SK-N-SH (cell line): ENCODE data around the gene TRMT10B. TPM values are rescaled to one million over a fixed set of nuclear protein-coding genes. Genes with fewer than 3 reads are reported as not detected.

Experiments
- CTCF ChIA-PET: fragments of 300-600, 350-600 bp; formaldehyde crosslinking; extraction: SDS; loops from one replicate; lab custom pipeline; 2021; lab: Yijun Ruan, JAX
- POLR2A ChIA-PET: fragments of 350-600 bp; sonication (Branson Sonifier 250); formaldehyde crosslinking; extraction: SDS; loops from one replicate; lab custom pipeline; 2020; ENCODE audit warnings: antibody characterized with exemption, inconsistent platforms; lab: Yijun Ruan, JAX
- DNase-seq: peaks from one replicate; pipeline ENCODE4 v3.0.0; 2012
- H2AFZ ChIP-seq: fragments of 200-600 bp; sonication (generic); 2 replicates; pipeline ENCODE4 v1.8.1; 2016; ENCODE audit warnings: antibody characterized with exemption, mild to moderate bottlenecking, low read depth
- H3F3A ChIP-seq: fragments of 200-600 bp; sonication (generic); replicated peaks from 2 replicates; pipeline ENCODE3; 2016; ENCODE audit warnings: antibody characterized with exemption, mild to moderate bottlenecking; ENCODE audit not compliant: insufficient read depth
- H3K27ac ChIP-seq, 2 experiments: fragments of 200-500 bp in 1 of 2; fragments of 200-600 bp in 1 of 2; sonication (Bioruptor generic) in 1 of 2; sonication (generic), shearing (Covaris generic) in 1 of 2; 2 replicates each; pipeline versions ENCODE4 v1.5.1 to v1.6.1; 2014 to 2016; ENCODE audit warnings: low read depth in 2 of 2, inconsistent platforms in 1 of 2, low read length in 1 of 2, mild to moderate bottlenecking in 1 of 2, mixed read lengths in 1 of 2
- H3K27me3 ChIP-seq: fragments of 200-600 bp; sonication (generic), shearing (Covaris generic); 2 replicates; pipeline ENCODE4 v1.6.1; 2016; ENCODE audit warnings: mixed run types; ENCODE audit not compliant: insufficient read depth
- H3K36me3 ChIP-seq, 2 experiments: fragments of 200-500 bp in 1 of 2; fragments of 200-600 bp in 1 of 2; sonication (Bioruptor generic) in 1 of 2; sonication (generic) in 1 of 2; replicated peaks in 1 of 2; 2 replicates each; pipeline versions ENCODE3 to v1.5.1; 2014 to 2016; ENCODE audit warnings: low read length in 1 of 2, mild to moderate bottlenecking in 1 of 2; ENCODE audit not compliant: insufficient read depth in 2 of 2, control insufficient read depth in 1 of 2
- H3K4me1 ChIP-seq, 2 experiments: fragments of 200-500 bp in 1 of 2; fragments of 200-600 bp in 1 of 2; sonication (Bioruptor generic) in 1 of 2; sonication (generic), shearing (Covaris generic) in 1 of 2; 2 replicates each; pipeline versions ENCODE4 v1.5.1 to v1.6.1; 2014 to 2016; ENCODE audit warnings: low read depth in 1 of 2, low read length in 1 of 2, mixed run types in 1 of 2; ENCODE audit not compliant: insufficient read depth in 2 of 2, control insufficient read depth in 1 of 2
- H3K4me2 ChIP-seq: fragments of 200-600 bp; sonication (generic), shearing (Covaris generic); 2 replicates; pipeline ENCODE4 v1.6.1; 2017; ENCODE audit warnings: mixed run types
- H3K4me3 ChIP-seq, 2 experiments: fragments of 200-500 bp in 1 of 2; fragments of 200-600 bp in 1 of 2; sonication (Bioruptor generic) in 1 of 2; sonication (generic), shearing (Covaris generic) in 1 of 2; 2 replicates each; pipeline versions ENCODE4 v1.5.1 to v1.8.1; 2014 to 2016; ENCODE audit warnings: low read depth in 2 of 2, inconsistent platforms in 1 of 2, low read length in 1 of 2, mild to moderate bottlenecking in 1 of 2, mixed read lengths in 1 of 2, moderate library complexity in 1 of 2
- H3K79me2 ChIP-seq: fragments of 200-600 bp; sonication (generic); 2 replicates; pipeline ENCODE4 v1.8.1; 2017; ENCODE audit warnings: mild to moderate bottlenecking; ENCODE audit not compliant: insufficient read depth
- H3K9ac ChIP-seq: fragments of 200-600 bp; sonication (generic); 2 replicates; pipeline ENCODE4 v1.6.1; 2017; ENCODE audit warnings: mixed run types
- H3K9me2 ChIP-seq: fragments of 200-600 bp; sonication (generic); 2 replicates; pipeline ENCODE4 v1.6.1; 2017; ENCODE audit warnings: mixed run types
- H3K9me3 ChIP-seq: fragments of 200-600 bp; sonication (generic); 2 replicates; pipeline ENCODE4 v1.6.1; 2017; ENCODE audit warnings: mixed run types, mild to moderate bottlenecking, moderate library complexity
- H4K20me1 ChIP-seq: fragments of 200-600 bp; sonication (generic); 2 replicates; pipeline ENCODE4 v1.6.1; 2017; ENCODE audit warnings: mild to moderate bottlenecking, mixed run types; ENCODE audit not compliant: insufficient read depth
- CTCF ChIP-seq: fragments of 200-600 bp; sonication (generic); IDR thresholded peaks from 2 replicates; pipeline ENCODE4 v1.6.1; 2017; ENCODE audit warnings: antibody characterized with exemption, mild to moderate bottlenecking, moderate library complexity
- ELF1 ChIP-seq: IDR thresholded peaks from 2 replicates; pipeline ENCODE4 v1.4.0; 2012
- FOXM1 ChIP-seq: IDR thresholded peaks from 2 replicates; pipeline ENCODE4 v1.4.0; 2012; ENCODE audit warnings: low read depth, mild to moderate bottlenecking
- GABPA ChIP-seq: IDR thresholded peaks from 2 replicates; pipeline ENCODE4 v1.4.0; 2012; ENCODE audit warnings: low read depth, mild to moderate bottlenecking
- GATA2 ChIP-seq: sonication (generic); formaldehyde crosslinking; IDR thresholded peaks from 2 replicates; pipeline ENCODE4 v1.5.0; 2020; ENCODE audit warnings: mild to moderate bottlenecking, missing genetic modification reagents
- MAX ChIP-seq: IDR thresholded peaks from 2 replicates; pipeline ENCODE4 v1.4.0; 2012; ENCODE audit warnings: low read depth
- MXI1 ChIP-seq: IDR thresholded peaks from 2 replicates; pipeline ENCODE4 v1.6.1; 2012; ENCODE audit warnings: mild to moderate bottlenecking, low read depth, low read length, improper control_type of control experiment
- NFIC ChIP-seq: IDR thresholded peaks from 2 replicates; pipeline ENCODE4 v1.4.0; 2012; ENCODE audit warnings: borderline replicate concordance
- RAD21 ChIP-seq: IDR thresholded peaks from 2 replicates; pipeline ENCODE4 v1.6.1; 2012; ENCODE audit warnings: mild to moderate bottlenecking, low read length
- SMC3 ChIP-seq: IDR thresholded peaks from 2 replicates; pipeline ENCODE4 v1.6.1; 2012; ENCODE audit warnings: low read depth, low read length, improper control_type of control experiment
- WGBS: methylation state at CpG from one replicate; pipeline ENCODE4 v1.1.6; 2017; ENCODE audit warnings: low lambda C conversion rate; 5-methylcytosine and 5-hydroxymethylcytosine counted together
- polyA plus RNA-seq, 3 experiments: library from polyadenylated mRNA; depleted of rRNA; stranded (reverse); fragments of >200 nt; gene quantifications; 2 replicates each; pipeline ENCODE4 v1.2.3, GENCODE V29; 2012
- TF ChIP-seq, protein P1 (sequence below): IDR thresholded peaks from 2 replicates; pipeline ENCODE4 v1.4.0; 2012; ENCODE audit warnings: low read depth, borderline replicate concordance

The TRMT10B gene
- polyA plus RNA-seq, 1 of the 3 experiments (the other 2 are of a cell fraction), result 7.3 TPM

DNA sequence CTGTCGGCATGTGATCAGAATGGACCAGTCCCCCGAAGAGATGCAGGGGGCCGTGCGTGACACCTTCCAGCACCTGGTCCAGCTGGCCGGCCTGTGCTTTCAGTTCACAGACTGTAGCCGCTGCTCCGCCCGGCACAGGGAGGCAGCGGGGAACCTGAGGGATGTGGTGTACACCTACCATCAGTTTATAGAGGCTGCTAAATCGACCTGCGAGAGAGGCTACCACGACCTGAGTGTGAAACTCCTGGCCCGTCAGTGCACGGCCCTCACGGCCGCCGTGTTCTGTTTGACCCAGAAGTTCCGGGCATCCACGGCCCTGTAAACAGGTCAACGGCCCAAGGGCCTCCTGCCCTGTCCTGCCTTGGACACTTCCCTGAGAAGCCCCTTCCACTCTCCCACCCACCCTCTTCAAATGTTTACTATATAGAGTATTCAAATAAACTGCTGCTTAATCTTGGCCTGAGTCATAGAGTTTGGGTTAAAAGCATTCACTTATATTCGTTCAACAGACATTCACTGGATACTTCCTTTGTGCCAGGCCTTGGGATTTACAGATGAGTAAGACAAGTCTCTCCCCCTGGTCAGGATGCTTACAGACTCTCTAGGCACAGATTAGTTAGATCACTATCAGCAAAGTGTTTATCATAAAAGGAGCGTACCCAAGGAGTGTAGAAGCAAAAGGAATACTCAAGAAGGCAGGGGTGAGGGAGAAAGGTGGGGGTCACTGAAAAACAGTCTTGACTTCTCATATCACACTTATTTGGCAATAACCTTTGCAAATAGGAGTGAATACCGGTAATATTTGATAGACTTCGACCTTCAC lies 6.9 kb upstream of the TRMT10B start:
- Histone ChIP-seq H4K20me1 (no peaks in the 10 kb centered on the region), H3K9ac (no peak overlapping the region), H3K4me3 (peak overlapping the region in 1 of 2 experiments; percentile 40; a peak in 1 of 4 replicates), H3K9me2 (no peaks in the 10 kb centered on the region), H3K4me2 (no peak overlapping the region), H3K27me3 (no peaks in the 10 kb centered on the region), H3K79me2 (no peaks in the 10 kb centered on the region), H3F3A (peaks cover 9% of the 10 kb centered on the region), H2AFZ (peak overlapping the region; percentile 31; the same call in 1 of the 2 replicates), H3K36me3 (no peaks in the 10 kb centered on the region), H3K4me1 (no peaks in the 10 kb centered on the region; a peak in 2 of 4 replicates), H3K27ac (no peak overlapping the region), H3K9me3 (no peaks in the 10 kb centered on the region)
- 47% methylated on average over 6 of the region's 24 CpGs for WGBS
- TF ChIP-seq ELF1, result no peak
- TF ChIP-seq GABPA, result no peak
- TF ChIP-seq GATA2 (CRISPR knock-in tag), result 0 out of 2 replicates have a peak, but pooled peaks have one; percentile 32
- POLR2A ChIA-PET, result no interaction called here
- CTCF ChIA-PET, result interaction anchor here (0.9 to 1.4 kb wide), 2 partner anchors 12 to 29 kb away, joined by 3 to 6 read pairs; no protein-coding TSS in a partner anchor
- peak; percentile 37 for DNase-seq

DNA sequence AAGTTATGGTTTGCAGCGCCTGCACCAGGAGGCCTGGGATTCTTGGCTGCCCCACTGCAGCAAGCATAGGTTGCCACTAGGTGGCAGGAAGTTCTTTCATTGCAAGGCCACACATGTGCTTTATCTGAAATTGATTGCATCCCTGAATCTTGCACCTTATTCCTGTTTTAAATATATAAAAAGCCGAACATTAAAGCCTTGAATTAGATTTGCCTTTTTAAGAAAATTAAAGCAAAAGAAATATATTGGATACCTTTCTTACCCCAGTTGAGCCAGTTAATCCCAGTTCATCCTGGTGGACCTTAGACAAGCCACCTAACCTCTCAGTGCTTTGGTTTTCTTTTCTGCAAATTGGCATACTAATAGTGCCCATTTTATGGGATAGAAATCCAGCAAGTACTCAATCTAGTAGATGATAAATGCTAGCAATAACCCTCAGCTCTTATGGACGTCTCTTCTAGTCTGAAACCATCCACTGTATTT lies 6.3 kb upstream of the TRMT10B start:
- Histone ChIP-seq H3K4me2 (no peak overlapping the region), H3K79me2 (no peaks in the 10 kb centered on the region), H3K27ac (no peak overlapping the region), H3K9me2 (no peaks in the 10 kb centered on the region), H3K27me3 (no peaks in the 10 kb centered on the region), H3K36me3 (no peaks in the 10 kb centered on the region), H3F3A (peaks cover 9% of the 10 kb centered on the region)
- CTCF ChIA-PET, result interaction anchor here (0.8 to 1.8 kb wide), 7 partner anchors 10 to 164 kb away, joined by 3 to 5 read pairs (median 3); no protein-coding TSS in a partner anchor
- 36% methylated on average over 3 of the region's 3 CpGs for WGBS
- peak; percentile 89 for DNase-seq
- TF ChIP-seq FOXM1 (no peak), CTCF (peak; percentile 93), MAX (peak; percentile 78), MXI1 (peak; percentile 77), SMC3 (peak; percentile 82), RAD21 (peak; percentile 85), NFIC (no peak)
- TF ChIP-seq, protein P1, sequence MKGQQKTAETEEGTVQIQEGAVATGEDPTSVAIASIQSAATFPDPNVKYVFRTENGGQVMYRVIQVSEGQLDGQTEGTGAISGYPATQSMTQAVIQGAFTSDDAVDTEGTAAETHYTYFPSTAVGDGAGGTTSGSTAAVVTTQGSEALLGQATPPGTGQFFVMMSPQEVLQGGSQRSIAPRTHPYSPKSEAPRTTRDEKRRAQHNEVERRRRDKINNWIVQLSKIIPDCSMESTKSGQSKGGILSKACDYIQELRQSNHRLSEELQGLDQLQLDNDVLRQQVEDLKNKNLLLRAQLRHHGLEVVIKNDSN, result no peak
- TF ChIP-seq, all 33 proteins: peak for 5
- peak overlapping the region in 1 of 2 experiments; percentile 40; a peak in 1 of 4 replicates for H3K4me3 ChIP-seq
- no peaks in the 10 kb centered on the region for H3K9me3 ChIP-seq
- H3K4me1 ChIP-seq, result no peaks in the 10 kb centered on the region; a peak in 2 of 4 replicates
- H4K20me1 ChIP-seq, result no peaks in the 10 kb centered on the region
- POLR2A ChIA-PET, result no interaction called here
- peak overlapping the region; percentile 31; the same call in 1 of the 2 replicates for H2AFZ ChIP-seq
- H3K9ac ChIP-seq, result no peak overlapping the region
